ENCODE results near the gene GLE1. TPM values are rescaled to one million over a fixed set of nuclear protein-coding genes. Genes with fewer than 3 reads are reported as not detected.
"Not testable (repeated sequence)": the region's sequence is repeated elsewhere in the genome, so short reads cannot be mapped to it uniquely, and the experiment has no call there.

GLE1 gene
- total RNA-seq, 2 donors from 2014 or later, result 14.6 to 15.5 TPM

DNA sequence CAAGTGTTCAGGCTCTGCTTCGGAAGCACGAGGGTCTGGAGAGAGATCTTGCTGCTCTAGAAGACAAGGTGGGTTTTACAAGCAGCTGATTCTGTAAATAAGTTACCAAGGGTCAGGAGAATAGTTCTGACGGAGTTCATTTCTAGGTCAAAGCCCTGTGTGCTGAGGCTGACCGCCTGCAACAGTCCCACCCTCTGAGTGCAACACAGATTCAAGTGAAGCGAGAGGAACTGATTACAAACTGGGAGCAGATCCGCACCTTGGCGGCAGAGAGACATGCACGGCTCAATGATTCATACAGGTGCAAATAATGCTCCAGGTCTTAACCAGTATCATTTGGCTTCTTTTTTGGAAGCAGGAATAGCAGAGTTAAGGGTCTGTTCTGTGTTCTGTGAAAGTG, 72.7 kb downstream of the GLE1 start:
- intact Hi-C loops (cut with DNase I), result no loop called here
- no peak for DNase-seq (ENCODE audit: low spot score)

DNA sequence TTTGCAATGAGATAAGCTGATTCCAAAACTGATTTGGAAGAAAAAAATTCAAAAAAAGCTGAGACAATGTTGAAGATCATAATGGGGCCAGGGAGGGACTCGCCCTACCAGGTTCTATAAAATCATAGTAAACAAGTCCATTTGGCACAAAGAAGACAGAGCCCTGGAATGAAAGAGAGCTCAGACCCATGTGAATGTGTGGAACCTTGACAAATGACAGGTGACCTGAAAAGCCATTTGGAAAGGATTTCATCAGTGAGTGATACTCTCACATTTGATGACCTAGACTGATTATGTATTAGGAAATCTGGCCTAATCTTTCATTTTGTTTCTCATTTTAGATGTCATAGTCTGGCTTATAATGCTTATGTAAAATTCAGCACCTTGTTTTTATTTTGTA, 74.7 kb downstream of the GLE1 start:
- intact Hi-C loops (cut with DNase I), result no loop called here
- no peak for DNase-seq (ENCODE audit: low spot score)

DNA sequence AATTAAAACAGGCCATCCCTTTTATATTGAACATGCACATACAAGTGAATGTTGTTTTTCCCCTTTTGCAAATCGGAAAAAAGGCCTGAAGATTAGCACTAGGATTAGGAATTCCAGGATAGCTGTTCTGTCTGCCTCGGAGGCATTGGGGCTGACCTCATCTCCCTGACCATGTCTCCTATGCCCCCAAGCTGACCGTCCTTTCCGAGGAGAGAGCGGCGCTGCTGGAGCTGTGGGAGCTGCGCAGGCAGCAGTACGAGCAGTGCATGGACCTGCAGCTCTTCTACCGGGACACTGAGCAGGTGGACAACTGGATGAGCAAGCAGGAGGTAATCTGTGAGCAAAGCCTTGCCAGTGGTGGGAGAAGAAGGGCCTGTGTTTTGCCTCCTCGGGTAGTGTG, 76.2 kb downstream of the GLE1 start:
- no peak for DNase-seq (ENCODE audit: low spot score)
- intact Hi-C loops (cut with DNase I), result no loop called here

DNA sequence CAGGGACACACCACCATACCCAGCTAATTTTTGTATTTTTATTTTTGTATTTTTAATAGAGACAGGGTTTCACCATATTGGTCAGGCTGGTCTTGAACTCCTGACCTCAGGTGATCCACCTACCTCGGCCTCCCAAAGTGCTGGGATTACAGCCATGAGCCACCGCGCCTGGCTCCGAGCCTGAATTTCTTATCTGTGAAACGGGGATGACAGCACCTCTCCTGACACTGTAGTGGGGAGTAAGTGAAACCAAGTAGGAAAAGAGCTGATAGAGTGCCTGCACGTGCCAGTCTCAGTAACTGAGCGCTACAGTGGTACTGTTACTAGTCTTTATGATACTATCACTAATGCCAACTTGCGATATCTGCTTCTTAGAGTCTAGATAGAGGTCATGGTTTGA, 80.6 kb downstream of the GLE1 start:
- intact Hi-C loops (cut with DNase I); DNase-seq (ENCODE audit: low spot score): not testable (repeated sequence)

DNA sequence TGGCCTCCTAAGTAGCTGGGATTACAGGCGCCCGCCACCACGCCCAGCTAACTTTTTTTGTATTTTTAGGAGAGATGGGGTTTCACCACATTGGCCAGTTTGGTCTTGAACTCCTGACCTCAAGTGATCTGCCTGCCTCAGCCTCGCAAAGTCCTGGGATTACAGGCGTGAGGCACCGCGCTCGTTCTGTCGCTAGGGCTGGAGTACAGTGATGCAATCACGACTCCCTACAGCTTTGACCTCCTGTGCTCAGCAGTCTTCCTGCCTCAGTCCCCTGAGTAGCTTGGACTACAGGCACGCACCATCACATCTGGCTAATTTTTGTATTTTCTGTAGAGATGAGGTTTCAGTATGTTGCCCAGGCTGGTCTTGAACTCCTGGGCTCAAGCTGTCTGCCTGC, 82.4 kb downstream of the GLE1 start:
- intact Hi-C loops (cut with DNase I); DNase-seq (ENCODE audit: low spot score): not testable (repeated sequence)

DNA sequence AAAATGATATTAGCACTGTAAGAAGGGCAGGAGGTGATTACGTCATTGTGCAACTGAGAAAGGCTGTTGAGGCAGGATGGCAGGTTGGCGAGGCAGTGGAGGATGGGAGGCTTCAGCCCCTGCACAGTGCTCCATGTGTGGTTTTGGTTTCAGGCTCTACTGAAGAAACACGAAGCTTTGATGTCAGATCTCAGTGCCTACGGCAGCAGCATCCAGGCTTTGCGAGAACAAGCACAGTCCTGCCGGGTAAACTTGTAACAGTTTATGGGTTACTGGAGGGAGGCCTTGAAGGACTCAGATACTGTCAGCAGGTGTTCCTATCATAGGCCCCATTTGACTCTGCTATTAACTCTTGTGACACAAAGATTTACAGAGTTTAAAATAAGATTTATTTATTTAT, 82.9 kb downstream of the GLE1 start:
- intact Hi-C loops (cut with DNase I), result no loop called here
- no peak for DNase-seq (ENCODE audit: low spot score)

DNA sequence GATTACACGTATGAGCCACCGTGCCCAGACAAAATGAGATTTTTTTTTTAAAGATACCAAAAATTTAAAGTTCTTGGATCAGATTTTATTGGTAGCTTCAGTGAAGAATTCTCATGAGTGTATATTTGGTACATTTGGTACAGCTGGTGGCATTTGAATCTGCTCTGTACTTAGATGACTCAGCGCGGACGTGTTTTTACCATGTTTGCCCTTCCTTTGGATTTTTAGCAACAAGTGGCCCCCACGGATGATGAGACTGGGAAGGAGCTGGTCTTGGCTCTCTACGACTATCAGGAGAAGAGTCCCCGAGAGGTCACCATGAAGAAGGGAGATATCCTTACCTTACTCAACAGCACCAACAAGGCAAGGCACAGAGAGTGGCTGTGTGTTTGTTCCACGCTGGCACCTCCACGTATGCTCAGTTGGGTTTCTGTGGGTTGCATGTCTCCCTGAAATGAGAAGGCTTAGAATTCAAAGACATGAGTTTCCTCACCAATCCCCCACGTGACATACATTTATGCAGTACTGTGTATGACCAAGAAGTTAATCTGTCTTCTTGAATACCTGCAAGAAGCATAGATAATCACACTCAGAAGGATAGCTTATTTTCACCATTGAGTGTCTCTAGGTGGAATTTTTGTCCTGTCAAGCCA, 84.2 kb downstream of the GLE1 start:
- intact Hi-C loops (cut with DNase I), result no loop called here
- no peak for DNase-seq (ENCODE audit: low spot score)

Other genes with a start within 250 kb of the GLE1 start
- gene GOLGA2, start 228.7 kb upstream of the GLE1 start, total RNA-seq, result 100 to 1,000 TPM; 123 to 130 TPM
- 10 to 100 TPM; 11.5 to 16.7 TPM for gene SWI5, start 228.4 kb upstream of the GLE1 start, total RNA-seq
- gene TRUB2, start 182.3 kb upstream of the GLE1 start, total RNA-seq, result 10 to 100 TPM; 11.8 to 15.7 TPM
- 10 to 100 TPM; 16.0 to 20.0 TPM for gene COQ4, start 181.9 kb upstream of the GLE1 start, total RNA-seq
- gene SLC27A4, start 164.2 kb upstream of the GLE1 start, total RNA-seq, result 10 to 100 TPM; 15.9 to 22.3 TPM
- gene URM1, start 133.3 kb upstream of the GLE1 start, total RNA-seq, result 10 to 100 TPM; 44.0 to 44.5 TPM
- gene CERCAM, start 83.9 kb upstream of the GLE1 start, total RNA-seq, result 10 to 100 TPM; 64.1 to 97.6 TPM
- gene ODF2, start 48.7 kb upstream of the GLE1 start, total RNA-seq, result 10 to 100 TPM; 17.5 to 19.8 TPM
- gene SPTAN1, start 47.9 kb downstream of the GLE1 start, total RNA-seq, result 100 to 1,000 TPM; 328 to 409 TPM
- gene DYNC2I2, start 152.1 kb downstream of the GLE1 start, total RNA-seq, result 10 to 100 TPM; 18.1 to 19.4 TPM
- 100 to 1,000 TPM; 189 to 240 TPM for gene SET, start 184.5 kb downstream of the GLE1 start, total RNA-seq
- gene PKN3, start 197.8 kb downstream of the GLE1 start, total RNA-seq, result 10 to 100 TPM in 1 of 2 donors, 1 to 10 TPM in 1; 8.8 to 11.4 TPM
- 1 to 10 TPM; 8.3 to 8.6 TPM for gene ZDHHC12, start 219.4 kb downstream of the GLE1 start, total RNA-seq